CD14-positive monocyte (primary cell): ENCODE measurements around the gene PCGF1. TPM values are rescaled to one million over a fixed set of nuclear protein-coding genes. Genes with fewer than 3 reads are reported as not detected.

Experiments used
- DNase-seq, 3 donors: peaks; one replicate each; pipeline ENCODE4 v3.0.0-alpha.2; 2011 to 2022
- H2AFZ ChIP-seq: 2 replicates; pipeline ENCODE4 v1.6.0; 2012; ENCODE audit warnings: mild to moderate bottlenecking, low read depth, low read length, inconsistent platforms; ENCODE audit not compliant: insufficient read depth, poor library complexity, severe bottlenecking
- H3K27ac ChIP-seq, 2 donors: 1 replicate in 1 of 2; 2 replicates in 1 of 2; pipeline ENCODE4 v1.5.1; 2012 to 2013; ENCODE audit warnings: low read length in 2 of 2, control low read depth in 1 of 2, inconsistent platforms in 1 of 2, low read depth in 1 of 2, mild to moderate bottlenecking in 1 of 2
- H3K27me3 ChIP-seq, 2 donors: one replicate each; pipeline versions ENCODE4 v1.6.0 to v1.6.1; 2011 to 2013; ENCODE audit warnings: low read length in 2 of 2; ENCODE audit not compliant: control insufficient read depth in 2 of 2, insufficient read depth in 2 of 2
- H3K36me3 ChIP-seq, 2 donors: replicated peaks in 1 of 2; 1 replicate in 1 of 2; 2 replicates in 1 of 2; pipeline versions ENCODE4 v1.5.1 to v1.6.1; 2012 to 2013; ENCODE audit warnings: low read length in 2 of 2, control low read depth in 1 of 2, inconsistent platforms in 1 of 2, mild to moderate bottlenecking in 1 of 2; ENCODE audit not compliant: insufficient read depth in 2 of 2, control insufficient read depth in 1 of 2
- H3K4me1 ChIP-seq, 2 donors: 1 replicate in 1 of 2; 2 replicates in 1 of 2; pipeline versions ENCODE4 v1.5.1 to v1.6.1; 2012 to 2013; ENCODE audit warnings: low read length in 2 of 2, control low read depth in 1 of 2, inconsistent platforms in 1 of 2, mild to moderate bottlenecking in 1 of 2, moderate library complexity in 1 of 2; ENCODE audit not compliant: insufficient read depth in 2 of 2, control insufficient read depth in 1 of 2
- H3K4me2 ChIP-seq: replicated peaks from 2 replicates; pipeline ENCODE3; 2012; ENCODE audit warnings: low read length, moderate library complexity, mild to moderate bottlenecking; ENCODE audit not compliant: poor library complexity, severe bottlenecking; ENCODE audit errors: extremely low read depth
- H3K4me3 ChIP-seq, 3 experiments: fragments of 200-600 bp in 1 of 3; sonication (generic) in 1 of 3; replicated peaks in 1 of 3; 1 replicate in 2 of 3; 2 replicates in 1 of 3; pipeline ENCODE4 v1.5.1; 2011 to 2013; ENCODE audit warnings: low read length in 3 of 3, mild to moderate bottlenecking in 3 of 3, control low read depth in 2 of 3, low read depth in 2 of 3, inconsistent platforms in 1 of 3, moderate library complexity in 1 of 3
- H3K79me2 ChIP-seq: 2 replicates; pipeline ENCODE4 v1.6.0; 2012; ENCODE audit warnings: mild to moderate bottlenecking, control low read depth, inconsistent platforms, low read length, moderate library complexity; ENCODE audit not compliant: insufficient read depth
- H3K9ac ChIP-seq: 2 replicates; pipeline ENCODE4 v1.6.0; 2017; ENCODE audit warnings: low read length, mild to moderate bottlenecking; ENCODE audit not compliant: insufficient read depth, poor library complexity, severe bottlenecking
- H3K9me3 ChIP-seq, 2 donors: replicated peaks in 1 of 2; 1 replicate in 1 of 2; 2 replicates in 1 of 2; pipeline versions ENCODE4 v1.5.1 to v1.6.1; 2012 to 2013; ENCODE audit warnings: low read length in 2 of 2, control low read depth in 1 of 2; ENCODE audit not compliant: control insufficient read depth in 1 of 2, insufficient read depth in 1 of 2
- H4K20me1 ChIP-seq: 2 replicates; pipeline ENCODE4 v1.6.0; 2012; ENCODE audit warnings: mild to moderate bottlenecking, low read length, control low read depth, moderate library complexity; ENCODE audit not compliant: insufficient read depth
- H3K27ac Mint-ChIP-seq, 7 donors: one replicate each; pipeline ENCODE4 v1.8.0; 2020; ENCODE audit warnings: mild to moderate bottlenecking in 7 of 7, mixed read lengths in 7 of 7, moderate library complexity in 6 of 7, inconsistent platforms in 2 of 7
- H3K27me3 Mint-ChIP-seq, 3 donors: one replicate each; pipeline ENCODE4 v1.8.0; 2021 to 2022; ENCODE audit warnings: low read depth in 3 of 3, mild to moderate bottlenecking in 3 of 3, mixed read lengths in 3 of 3, moderate library complexity in 3 of 3, inconsistent platforms in 1 of 3
- H3K36me3 Mint-ChIP-seq, 2 donors: one replicate each; pipeline ENCODE4 v1.8.0; 2020; ENCODE audit warnings: mixed read lengths in 2 of 2, inconsistent platforms in 1 of 2, mild to moderate bottlenecking in 1 of 2
- H3K4me1 Mint-ChIP-seq: one replicate; pipeline ENCODE4 v1.8.0; 2020; ENCODE audit warnings: mild to moderate bottlenecking, mixed read lengths
- H3K4me3 Mint-ChIP-seq, 2 donors: one replicate each; pipeline ENCODE4 v1.8.0; 2020; ENCODE audit warnings: mild to moderate bottlenecking in 2 of 2, mixed read lengths in 2 of 2, moderate library complexity in 1 of 2
- H3K9me3 Mint-ChIP-seq, 7 donors: one replicate each; pipeline ENCODE4 v1.8.0; 2020 to 2022; ENCODE audit warnings: mixed read lengths in 7 of 7, mild to moderate bottlenecking in 6 of 7, moderate library complexity in 6 of 7, inconsistent platforms in 2 of 7
- CTCF ChIP-seq: fragments of 200-600 bp; IDR thresholded peaks from one replicate; pipeline ENCODE4 v1.8.0; 2022; ENCODE audit warnings: antibody characterized with exemption, mild to moderate bottlenecking
- WGBS: methylation state at CpG from one replicate; pipeline ENCODE4 v1.1.5; 2013; ENCODE audit warnings: missing lambda C conversion rate; ENCODE audit not compliant: insufficient coverage; 5-methylcytosine and 5-hydroxymethylcytosine counted together
- intact Hi-C, 2 donors: fragments of 100-400 bp; cut with micrococcal nuclease; formaldehyde crosslinking; loops; one replicate each; pipeline versions ENCODE4 v1.15.0 to v1.15.1; 2023
- polyA plus RNA-seq, 3 donors: library from polyadenylated mRNA; depleted of rRNA in 1 of 3; unstranded in 2 of 3; stranded (reverse) in 1 of 3; fragments of 300-500 nt in 2 of 3; fragments of >200 nt in 1 of 3; fragmentation: Illumina TruSeq in 2 of 3; gene quantifications; 1 replicate in 2 of 3; 2 replicates in 1 of 3; pipeline ENCODE4 v1.2.3, GENCODE V29; 2012 to 2021

The PCGF1 gene
- polyA plus RNA-seq, 3 donors = 18.0 to 30.5 (median 20.5) TPM

GRCh38 chr2:74536166-74536950 lies 28.9 kb upstream of the PCGF1 start:
- intact Hi-C loops = loop anchor here in 1 of 2 donors (10.0 kb wide), 1 partner anchor 48 kb away; no protein-coding TSS in a partner anchor

More at GRCh38 chr2:74536166-74536950, 28.9 kb upstream of the PCGF1 start:
- peaks cover 2 to 5% (median 4%) of the 10 kb centered on the region in 3 donors for H3K27me3 Mint-ChIP-seq
- Histone ChIP-seq H3K79me2 (no peaks in the 10 kb centered on the region), H3K4me3 (no peak overlapping the region), H3K4me2 (no peak overlapping the region), H3K9me3 (no peaks in the 10 kb centered on the region), H3K4me1 (peaks cover 8 to 15% of the 10 kb centered on the region in 2 donors), H3K36me3 (peaks cover 9 to 18% of the 10 kb centered on the region in 2 donors), H2AFZ (no peak overlapping the region), H3K27ac (no peak overlapping the region), H3K27me3 (no peaks in the 10 kb centered on the region), H4K20me1 (no peaks in the 10 kb centered on the region), H3K9ac (no peak overlapping the region)
- DNase-seq = no peak
- H3K4me1 Mint-ChIP-seq = peaks cover 18% of the 10 kb centered on the region
- 92% methylated on average over 18 of the region's 23 CpGs for WGBS
- TF ChIP-seq CTCF = no peak
- peaks cover 19 to 21% of the 10 kb centered on the region in 2 donors for H3K36me3 Mint-ChIP-seq
- H3K4me3 Mint-ChIP-seq = no peak overlapping the region
- no peak overlapping the region for H3K27ac Mint-ChIP-seq
- no peaks in the 10 kb centered on the region for H3K9me3 Mint-ChIP-seq
